ENCODE results near the gene TADA3. TPM values are rescaled to one million over a fixed set of nuclear protein-coding genes. Genes with fewer than 3 reads are reported as not detected.

TADA3 gene
- total and polyA plus RNA-seq, 9 of the 15 experiments (the other 6 are each of a cell fraction or from before 2014, with no cell fraction given) = 4.1 to 110 (median 74.8) TPM

- in situ Hi-C loops (cut with MboI) (no loop called here), intact Hi-C loops (cut with micrococcal nuclease) (no loop called here)
- DNase-seq (ENCODE audit: extremely low read depth in 1 of 4, low spot score in 3 of 4) (no peak), FAIRE-seq (no peak), ATAC-seq (no peak)
- Histone ChIP-seq H2AFZ (ENCODE audit: low read depth, low read length) (no peak overlapping the region), H3K9me3 (replicated peaks; ENCODE audit: control insufficient read depth, insufficient read depth, low read depth, low read length) (no peaks in the 10 kb centered on the region; the same call in 1 of the 2 replicates), H3K79me2 (ENCODE audit: control insufficient read depth, insufficient read depth, low read length) (no peaks in the 10 kb centered on the region), H3K9me1 (ENCODE audit: control insufficient read depth, insufficient read depth, low read length) (no peaks in the 10 kb centered on the region), H3K9ac (ENCODE audit: insufficient read depth in 1 of 2, low read depth in 2 of 2, low read length in 2 of 2) (no peak overlapping the region), H3K4me1 (replicated peaks in 1 of 2; ENCODE audit: control insufficient read depth in 2 of 2, insufficient read depth in 2 of 2, low read length in 2 of 2) (peaks cover 0 to 4% of the 10 kb centered on the region in 2 experiments; a peak in 3 of 5 replicates), H3K27me3 (ENCODE audit: control insufficient read depth in 2 of 2, insufficient read depth in 2 of 2, low read length in 2 of 2) (no peaks in the 10 kb centered on the region), H3K4me3 (no peak overlapping the region), H3K4me2 (ENCODE audit: insufficient read depth, low read length) (no peak overlapping the region), H4K20me1 (replicated peaks; ENCODE audit: control insufficient read depth, insufficient read depth, low read length) (no peaks in the 10 kb centered on the region), H3K27ac (ENCODE audit: extremely low read depth, low read depth, low read length) (no peak overlapping the region), H3K36me3 (ENCODE audit: control insufficient read depth, insufficient read depth, low read length) (peaks cover 19% of the 10 kb centered on the region; the same call in 2 of the 3 replicates)
- ChIA-PET CTCF (ENCODE audit: low intra/inter-chr PET ratio) (no interaction called here), POLR2A (interaction anchor here (0.6 kb wide), 1 partner anchor 13 kb away, joined by 4 read pairs; no protein-coding TSS in a partner anchor)
- WGBS (ENCODE audit: insufficient coverage, low coverage, missing lambda C conversion rate) = 76% methylated on average over 5 of the region's 5 CpGs
- no peak for TF ChIP-seq TEAD1 (CRISPR knock-in tag; IDR thresholded peaks at IDR 0.05)
- no peak for TF ChIP-seq ILK (tag; IDR thresholded peaks at IDR 0.05; ENCODE audit: borderline replicate concordance, low read depth)
- TF ChIP-seq NFE2 (IDR thresholded peaks at IDR 0.05; ENCODE audit: low read depth) = no peak
- TF ChIP-seq AFF1 (IDR thresholded peaks at IDR 0.05; ENCODE audit: low read depth in 1 of 2, partially characterized antibody in 2 of 2) = no peak
- no peak for TF ChIP-seq SMAD1 (IDR thresholded peaks at IDR 0.05; ENCODE audit: low read depth, low read length, partially characterized antibody)
- TF ChIP-seq TRIM28 (IDR thresholded peaks at IDR 0.05) = no peak
- TF ChIP-seq TAL1 (IDR thresholded peaks at IDR 0.05) = no peak
- no peak for TF ChIP-seq ZNF311 (CRISPR knock-in tag; IDR thresholded peaks at IDR 0.05)
- BruUV-seq (replicated peaks) = no TSS peak
Observed at GRCh38 chr3:9761919-9762318, 30.4 kb downstream of the TADA3 start.

All from K562 (cell line).